Epithelial cell of esophagus (primary cell): ENCODE results near the gene UBQLN1.
A peak's percentile ranks its signal among the peaks of the same experiment; 100 is the strongest.
"Not testable (repeated sequence)": the region's sequence is repeated elsewhere in the genome, so short reads cannot be mapped to it uniquely, and the experiment has no call there.

Experiments
- DNase-seq: peaks from one replicate; pipeline ENCODE4 v3.0.0; 2010; ENCODE audit warnings: low read depth
- H3K4me3 ChIP-seq: 2 replicates; pipeline ENCODE4 v1.5.1; 2011; ENCODE audit warnings: mild to moderate bottlenecking, low read length, control low read depth
- TF ChIP-seq, protein P1 (sequence below): IDR thresholded peaks from 2 replicates; pipeline ENCODE4 v1.5.1; 2011; ENCODE audit warnings: low read depth, mild to moderate bottlenecking, low read length, control low read depth, inconsistent platforms; ENCODE audit not compliant: insufficient read depth; ENCODE audit errors: missing control alignments

Gene UBQLN1

GRCh38 chr9:83623679-83624076 lies 84.1 kb downstream of the UBQLN1 start:
- TF ChIP-seq, protein P1, sequence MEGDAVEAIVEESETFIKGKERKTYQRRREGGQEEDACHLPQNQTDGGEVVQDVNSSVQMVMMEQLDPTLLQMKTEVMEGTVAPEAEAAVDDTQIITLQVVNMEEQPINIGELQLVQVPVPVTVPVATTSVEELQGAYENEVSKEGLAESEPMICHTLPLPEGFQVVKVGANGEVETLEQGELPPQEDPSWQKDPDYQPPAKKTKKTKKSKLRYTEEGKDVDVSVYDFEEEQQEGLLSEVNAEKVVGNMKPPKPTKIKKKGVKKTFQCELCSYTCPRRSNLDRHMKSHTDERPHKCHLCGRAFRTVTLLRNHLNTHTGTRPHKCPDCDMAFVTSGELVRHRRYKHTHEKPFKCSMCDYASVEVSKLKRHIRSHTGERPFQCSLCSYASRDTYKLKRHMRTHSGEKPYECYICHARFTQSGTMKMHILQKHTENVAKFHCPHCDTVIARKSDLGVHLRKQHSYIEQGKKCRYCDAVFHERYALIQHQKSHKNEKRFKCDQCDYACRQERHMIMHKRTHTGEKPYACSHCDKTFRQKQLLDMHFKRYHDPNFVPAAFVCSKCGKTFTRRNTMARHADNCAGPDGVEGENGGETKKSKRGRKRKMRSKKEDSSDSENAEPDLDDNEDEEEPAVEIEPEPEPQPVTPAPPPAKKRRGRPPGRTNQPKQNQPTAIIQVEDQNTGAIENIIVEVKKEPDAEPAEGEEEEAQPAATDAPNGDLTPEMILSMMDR: no peak
- H3K4me3 ChIP-seq: peak overlapping the region; percentile 63
- DNase-seq: no peak

GRCh38 chr9:83622939-83623678 lies 84.6 kb downstream of the UBQLN1 start, which contains the start of gene IDNK:
Gene IDNK (plus strand): TSS chr9:83623143. CDS start chr9:83623172, 29 bp downstream.
- TF ChIP-seq, protein P1: no peak
- H3K4me3 ChIP-seq: peak within 1 kb of the TSS; percentile 63
- peak; percentile 51 for DNase-seq

DNA sequence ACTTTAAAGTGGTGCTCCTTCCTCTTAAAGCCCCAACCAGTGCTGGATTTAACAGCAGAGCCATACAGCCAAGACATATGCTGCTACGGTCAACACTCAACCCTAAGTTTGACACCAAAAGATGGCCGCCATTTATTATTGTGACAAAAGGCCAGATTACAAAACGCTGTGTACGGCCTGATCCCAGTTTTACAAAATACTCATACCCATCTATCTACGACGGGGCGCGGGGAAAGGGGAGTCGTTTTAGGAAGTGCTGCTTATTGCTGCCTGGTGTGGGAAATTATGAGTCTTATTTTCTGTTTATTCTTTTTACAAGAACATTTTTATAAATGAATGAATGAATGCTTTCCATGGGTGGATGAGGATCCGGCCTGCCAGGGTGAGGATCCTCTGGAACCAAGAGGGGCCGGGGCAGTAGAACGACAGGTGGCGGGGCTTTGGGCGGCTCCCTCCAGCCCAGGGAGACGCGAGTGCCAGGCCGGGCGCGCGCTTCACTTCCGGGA lies 85.3 kb downstream of the UBQLN1 start:
- TF ChIP-seq, protein P1: no peak
- peak overlapping the region; percentile 63 for H3K4me3 ChIP-seq
- no peak for DNase-seq

DNA sequence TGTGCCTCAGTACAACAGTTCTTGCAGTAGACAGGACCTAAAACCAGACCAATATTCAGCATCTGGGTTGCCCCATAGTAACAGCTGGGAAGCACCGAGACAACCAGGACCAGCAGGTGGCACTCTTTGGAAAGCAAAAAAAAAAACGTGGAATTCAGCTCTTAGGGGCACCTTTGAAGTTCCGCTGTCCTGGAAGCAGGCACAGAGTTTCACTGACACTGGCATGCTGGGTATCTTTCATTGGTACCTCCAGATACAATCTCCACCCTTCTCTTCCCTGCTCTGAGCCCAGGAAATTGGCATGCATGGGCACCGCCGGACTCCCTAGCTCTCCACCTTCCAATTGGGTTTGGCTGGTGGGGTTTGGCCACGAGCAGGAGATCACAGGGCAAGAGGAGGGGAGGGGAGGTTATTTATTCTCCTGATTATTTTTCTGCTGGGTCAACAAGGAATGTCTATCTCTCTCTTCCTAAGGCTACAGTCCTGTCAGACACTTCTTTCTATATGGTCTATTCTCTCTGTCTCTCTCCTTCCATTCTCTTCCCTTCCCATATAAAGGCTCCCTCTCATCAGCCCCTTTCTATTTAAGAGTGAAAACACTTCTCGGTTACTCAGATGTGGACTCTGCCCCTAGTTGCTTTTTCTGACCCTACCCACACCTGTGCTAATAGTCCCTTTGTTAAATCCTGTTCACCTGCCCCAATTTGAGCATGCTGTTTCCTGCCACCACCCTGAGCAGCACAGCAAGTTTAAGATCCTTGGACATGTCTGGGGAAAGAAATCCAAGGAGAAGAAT lies 86.7 kb downstream of the UBQLN1 start:
- TF ChIP-seq, protein P1: peak; percentile 80
- H3K4me3 ChIP-seq: no peak overlapping the region
- DNase-seq: peak; percentile 60

DNA sequence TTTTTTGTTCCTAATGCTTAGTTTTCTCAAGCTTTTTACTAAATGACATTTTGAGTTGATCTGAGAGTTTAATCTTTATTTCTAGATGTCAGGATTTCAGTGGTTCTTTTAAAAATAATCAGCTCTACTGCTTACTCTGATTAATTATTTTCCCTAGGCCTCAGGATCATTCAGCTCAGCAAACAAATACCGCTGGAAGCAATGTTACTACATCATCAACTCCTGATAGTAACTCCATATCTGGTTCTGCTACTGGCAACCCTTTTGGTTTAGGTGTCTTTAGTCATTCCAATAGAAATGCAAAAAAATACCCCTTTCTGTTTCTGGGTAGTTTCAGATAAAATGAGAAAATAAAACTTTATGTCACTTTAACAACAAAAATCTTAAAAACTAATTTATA lies 90.5 kb downstream of the UBQLN1 start:
- no peak overlapping the region for H3K4me3 ChIP-seq
- TF ChIP-seq, protein P1: no peak
- no peak for DNase-seq

- not testable (repeated sequence) for DNase-seq
Observed at GRCh38 chr9:83613298-83613697, 94.5 kb downstream of the UBQLN1 start.

More at GRCh38 chr9:83613298-83613697, 94.5 kb downstream of the UBQLN1 start:
- H3K4me3 ChIP-seq: not testable (repeated sequence)
